ENCODE measurements around the gene MCM6. TPM values are rescaled to one million over a fixed set of nuclear protein-coding genes. Genes with fewer than 3 reads are reported as not detected.

The MCM6 gene
- total and polyA plus RNA-seq, 4 donors, result 5.0 to 17.9 (median 9.3) TPM

DNA sequence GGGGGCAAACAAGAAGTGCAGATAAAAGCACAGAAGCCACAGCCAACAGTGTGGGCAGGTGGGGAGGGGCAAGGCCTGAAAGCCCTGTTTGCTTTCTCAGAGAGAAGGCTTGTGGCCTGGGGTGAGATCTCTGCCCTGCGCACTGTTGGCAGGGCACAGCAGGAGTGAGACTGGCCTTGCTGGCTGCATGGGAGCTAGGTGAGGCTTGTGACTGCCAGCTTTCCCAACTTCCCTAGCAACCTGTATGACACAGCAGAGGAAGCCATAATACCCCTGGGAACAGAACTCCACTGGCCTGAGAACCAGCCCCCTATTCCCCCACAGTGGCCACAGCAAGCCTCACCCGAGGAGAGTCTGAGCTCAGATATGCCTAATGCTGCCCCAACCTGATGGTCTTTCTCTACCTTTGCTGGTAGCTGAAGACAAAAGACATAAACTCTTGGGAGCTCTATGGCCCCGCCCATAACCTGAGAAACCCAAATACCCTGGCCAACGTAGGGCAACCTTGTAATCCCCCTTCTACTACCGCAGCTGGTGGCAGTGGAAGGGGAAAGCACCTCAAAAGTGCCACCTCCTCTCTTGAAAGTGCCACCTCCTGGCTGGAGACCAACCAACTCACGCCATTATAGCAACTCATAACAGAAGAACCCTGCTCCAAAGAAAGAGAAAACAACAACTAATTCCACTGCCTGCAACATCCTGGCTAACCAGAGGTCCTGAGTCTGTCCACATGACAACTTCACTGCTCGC is 83.7 kb downstream of the MCM6 start:
- H3K4me1 ChIP-seq (ENCODE audit: control insufficient read depth in 1 of 2, insufficient read depth in 2 of 2, low read length in 2 of 2), result no peaks in the 10 kb centered on the region
- no peak overlapping the region for H3K4me3 ChIP-seq (ENCODE audit: low read length in 2 of 2)
- intact Hi-C loops (cut with DNase I), result no loop called here
- no peak overlapping the region for H3K27ac ChIP-seq (ENCODE audit: low read depth in 1 of 2, low read length in 2 of 2)
- H3K36me3 ChIP-seq (ENCODE audit: control insufficient read depth in 1 of 2, insufficient read depth in 2 of 2, low read length in 1 of 2), result peaks cover 0 to 4% of the 10 kb centered on the region in 2 donors
- H3K9me3 ChIP-seq (ENCODE audit: control insufficient read depth, low read length), result no peaks in the 10 kb centered on the region
- ATAC-seq (ENCODE audit: low FRiP score) (no peak), DNase-seq (no peak)
- no peaks in the 10 kb centered on the region for H3K27me3 ChIP-seq (ENCODE audit: control insufficient read depth in 1 of 2, insufficient read depth in 2 of 2, low read length in 1 of 2)
- WGBS, 2 donors, result 75 to 79% methylated on average over 7 of the region's 7 CpGs

GRCh38 chr2:135791418-135792190 is 84.6 kb downstream of the MCM6 start:
- no peaks in the 10 kb centered on the region for H3K27me3 ChIP-seq (ENCODE audit: control insufficient read depth in 1 of 2, insufficient read depth in 2 of 2, low read length in 1 of 2)
- intact Hi-C loops (cut with DNase I), result no loop called here
- peaks cover 0 to 3% of the 10 kb centered on the region in 2 donors for H3K4me1 ChIP-seq (ENCODE audit: control insufficient read depth in 1 of 2, insufficient read depth in 2 of 2, low read length in 2 of 2)
- no peak overlapping the region for H3K4me3 ChIP-seq (ENCODE audit: low read length in 2 of 2)
- no peak for DNase-seq
- no peaks in the 10 kb centered on the region for H3K9me3 ChIP-seq (ENCODE audit: control insufficient read depth, low read length)
- 88 to 95% methylated on average over 2 of the region's 2 CpGs for WGBS, 2 donors
- H3K36me3 ChIP-seq (ENCODE audit: control insufficient read depth in 1 of 2, insufficient read depth in 2 of 2, low read length in 1 of 2), result peaks cover 0 to 4% of the 10 kb centered on the region in 2 donors
- ATAC-seq (ENCODE audit: low FRiP score), result no peak
- no peak overlapping the region for H3K27ac ChIP-seq (ENCODE audit: low read depth in 1 of 2, low read length in 2 of 2)

- 96 to 97% methylated on average over 10 of the region's 10 CpGs for WGBS, 2 donors
- H3K27ac ChIP-seq (ENCODE audit: low read depth in 1 of 2, low read length in 2 of 2), result no peak overlapping the region
- H3K27me3 ChIP-seq (ENCODE audit: control insufficient read depth in 1 of 2, insufficient read depth in 2 of 2, low read length in 1 of 2), result no peaks in the 10 kb centered on the region
- H3K4me1 ChIP-seq (ENCODE audit: control insufficient read depth in 1 of 2, insufficient read depth in 2 of 2, low read length in 2 of 2), result peaks cover 0 to 3% of the 10 kb centered on the region in 2 donors
- ATAC-seq (ENCODE audit: low FRiP score) (no peak), DNase-seq (no peak)
- no peak overlapping the region for H3K4me3 ChIP-seq (ENCODE audit: low read length in 2 of 2)
- intact Hi-C loops (cut with DNase I), result no loop called here
- H3K36me3 ChIP-seq (ENCODE audit: control insufficient read depth in 1 of 2, insufficient read depth in 2 of 2, low read length in 1 of 2), result peaks cover 0 to 4% of the 10 kb centered on the region in 2 donors
- no peaks in the 10 kb centered on the region for H3K9me3 ChIP-seq (ENCODE audit: control insufficient read depth, low read length)
Observed at GRCh38 chr2:135790423-135790822, 85.8 kb downstream of the MCM6 start.

Other genes starting within 250 kb of the MCM6 start
- 10 to 100 TPM; 85.8 to 96.8 TPM for gene UBXN4, start 134.6 kb downstream of the MCM6 start, total RNA-seq
- gene UBXN4, start 134.6 kb downstream of the MCM6 start, polyA plus RNA-seq, result 10 to 100 TPM; 32.2 to 47.3 TPM
- gene LCT, start 39.3 kb downstream of the MCM6 start, total RNA-seq, result not detected
- gene LCT, start 39.3 kb downstream of the MCM6 start, polyA plus RNA-seq, result 10 to 100 TPM in 1 of 2 donors, under 1 TPM in 1; 0.03 to 24.8 TPM
- gene DARS1, start 109.2 kb upstream of the MCM6 start, total RNA-seq, result 10 to 100 TPM; 59.8 to 67.7 TPM
- 10 to 100 TPM; 42.8 to 47.0 TPM for gene DARS1, start 109.2 kb upstream of the MCM6 start, polyA plus RNA-seq
- gene CXCR4, start 241.7 kb upstream of the MCM6 start, total RNA-seq, result 10 to 100 TPM; 18.1 to 23.7 TPM
- 1 to 10 TPM in 1 of 2 donors, under 1 TPM in 1; 0.97 to 9.8 TPM for gene CXCR4, start 241.7 kb upstream of the MCM6 start, polyA plus RNA-seq